Activated naive CD4-positive, alpha-beta T cell treated with anti-CD3 and anti-CD28 coated beads for 36 hours (primary cell): Measurements from ENCODE around the gene SETD5. TPM values are rescaled to one million over a fixed set of nuclear protein-coding genes. Genes with fewer than 3 reads are reported as not detected.
A peak's percentile ranks its signal among the peaks of the same experiment; 100 is the strongest.

ENCODE experiments used
- CTCF ChIA-PET: fragments of 350-600 bp; sonication (Branson Sonifier 250); formaldehyde crosslinking; loops from one replicate; lab custom pipeline; 2021; ENCODE audit warnings: antibody characterized with exemption; lab: Charles Lee
- DNase-seq: peaks from one replicate; pipeline ENCODE4 v3.0.0-alpha.2; 2020
- H3K27ac Mint-ChIP-seq: one replicate; pipeline ENCODE4 v1.8.0; 2021; ENCODE audit warnings: mild to moderate bottlenecking, mixed read lengths
- H3K27me3 Mint-ChIP-seq: one replicate; pipeline ENCODE4 v1.8.0; 2021; ENCODE audit warnings: low read depth, mixed read lengths
- H3K36me3 Mint-ChIP-seq: one replicate; pipeline ENCODE4 v1.8.0; 2021; ENCODE audit warnings: low read depth, mixed read lengths
- H3K4me1 Mint-ChIP-seq: one replicate; pipeline ENCODE4 v1.8.0; 2021; ENCODE audit warnings: low read depth, mixed read lengths
- H3K4me3 Mint-ChIP-seq: one replicate; pipeline ENCODE4 v1.8.0; 2021; ENCODE audit warnings: mild to moderate bottlenecking, moderate library complexity, mixed read lengths
- H3K9me3 Mint-ChIP-seq: one replicate; pipeline ENCODE4 v1.8.0; 2021; ENCODE audit warnings: mixed read lengths
- intact Hi-C: fragments of 100-400 bp; cut with micrococcal nuclease; formaldehyde crosslinking; loops from one replicate; pipeline ENCODE4 v1.15.1; 2023
- total RNA-seq, 2 experiments: library from RNA; stranded (reverse); gene quantifications; one replicate each; pipeline ENCODE4 v1.2.3, GENCODE V29; 2021

Gene SETD5
- total RNA-seq, 2 experiments from 2014 or later = 125 to 133 TPM

GRCh38 chr3:9448071-9448470, 50.7 kb downstream of the SETD5 start:
- no peaks in the 10 kb centered on the region for H3K27me3 Mint-ChIP-seq
- H3K4me3 Mint-ChIP-seq = no peak overlapping the region

DNA sequence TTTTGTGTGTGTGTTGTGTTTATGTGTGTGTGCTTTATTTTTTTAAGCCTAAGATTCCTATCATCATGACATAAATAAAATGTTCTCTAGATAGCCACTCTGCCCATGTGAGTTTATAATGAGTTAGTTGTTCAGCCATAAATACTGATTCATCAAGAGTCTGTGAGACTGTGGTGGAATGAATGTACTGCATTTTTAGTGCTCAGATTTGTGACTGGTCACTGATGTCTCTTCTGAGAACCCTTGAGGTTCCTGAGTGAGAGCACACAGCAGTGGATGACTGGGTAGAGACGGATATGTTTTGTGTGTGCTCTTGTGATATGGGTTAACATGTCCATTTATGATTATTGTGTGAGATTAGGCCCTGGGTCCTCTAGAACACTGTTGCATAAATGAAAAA, 51.2 kb downstream of the SETD5 start:
- CTCF ChIA-PET = no interaction called here
- no peak for DNase-seq
- Mint-ChIP-seq H3K27me3 (no peaks in the 10 kb centered on the region), H3K27ac (no peak overlapping the region), H3K4me3 (no peak overlapping the region), H3K36me3 (peaks cover 46% of the 10 kb centered on the region), H3K4me1 (peaks cover 16% of the 10 kb centered on the region), H3K9me3 (no peaks in the 10 kb centered on the region)
- intact Hi-C loops = no loop called here

More at GRCh38 chr3:9448071-9448470, 50.7 kb downstream of the SETD5 start:
- CTCF ChIA-PET = no interaction called here
- Mint-ChIP-seq H3K4me1 (peaks cover 16% of the 10 kb centered on the region), H3K27ac (no peak overlapping the region), H3K9me3 (no peaks in the 10 kb centered on the region), H3K36me3 (peaks cover 48% of the 10 kb centered on the region)
- intact Hi-C loops = no loop called here
- DNase-seq = no peak

DNA sequence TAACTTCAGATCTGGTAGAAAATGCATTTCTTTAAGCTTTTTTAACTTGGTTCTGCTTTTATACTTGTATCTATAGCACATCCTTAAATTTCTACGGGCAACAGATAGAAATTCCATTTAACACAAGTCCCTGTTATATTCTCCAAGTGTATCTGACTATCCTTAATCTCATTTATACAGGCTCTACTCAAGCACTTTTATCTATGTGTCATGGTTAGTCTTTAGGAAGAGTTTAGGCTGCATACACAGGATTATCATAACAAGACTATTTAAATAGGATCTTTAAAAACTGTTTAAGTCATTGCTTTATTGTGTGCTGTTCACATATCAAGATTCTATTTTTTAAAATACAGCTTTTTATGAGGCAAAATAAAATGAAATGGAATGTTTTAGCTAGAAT, 52.7 kb downstream of the SETD5 start:
- no peaks in the 10 kb centered on the region for H3K27me3 Mint-ChIP-seq
- intact Hi-C loops = no loop called here
- no peaks in the 10 kb centered on the region for H3K9me3 Mint-ChIP-seq
- DNase-seq = no peak
- no peak overlapping the region for H3K27ac Mint-ChIP-seq
- peaks cover 44% of the 10 kb centered on the region for H3K36me3 Mint-ChIP-seq
- CTCF ChIA-PET = interaction anchor here (0.9 kb wide), 1 partner anchor 97 kb away, joined by 3 read pairs; no protein-coding TSS in a partner anchor
- H3K4me1 Mint-ChIP-seq = peaks cover 16% of the 10 kb centered on the region
- no peak overlapping the region for H3K4me3 Mint-ChIP-seq

- H3K27me3 Mint-ChIP-seq = no peaks in the 10 kb centered on the region
- no peak for DNase-seq
- H3K27ac Mint-ChIP-seq = no peak overlapping the region
- H3K9me3 Mint-ChIP-seq = no peaks in the 10 kb centered on the region
- peaks cover 16% of the 10 kb centered on the region for H3K4me1 Mint-ChIP-seq
- H3K36me3 Mint-ChIP-seq = peaks cover 46% of the 10 kb centered on the region
- intact Hi-C loops = no loop called here
- CTCF ChIA-PET = no interaction called here
- no peak overlapping the region for H3K4me3 Mint-ChIP-seq
These were observed 53.6 kb downstream of the SETD5 start for GRCh38 chr3:9450991-9451390.

GRCh38 chr3:9452417-9452816, 55.0 kb downstream of the SETD5 start:
- H3K4me3 Mint-ChIP-seq = no peak overlapping the region
- CTCF ChIA-PET = no interaction called here
- no peak for DNase-seq
- H3K27ac Mint-ChIP-seq = peak overlapping the region; percentile 83
- peaks cover 16% of the 10 kb centered on the region for H3K4me1 Mint-ChIP-seq
- no peaks in the 10 kb centered on the region for H3K9me3 Mint-ChIP-seq
- no peaks in the 10 kb centered on the region for H3K27me3 Mint-ChIP-seq
- intact Hi-C loops = loop anchor here (2.0 kb wide), 1 partner anchor 54 kb away; no protein-coding TSS in a partner anchor
- H3K36me3 Mint-ChIP-seq = peaks cover 43% of the 10 kb centered on the region

GRCh38 chr3:9455596-9456131, 58.2 kb downstream of the SETD5 start:
- H3K27ac Mint-ChIP-seq = no peak overlapping the region
- no peaks in the 10 kb centered on the region for H3K9me3 Mint-ChIP-seq
- DNase-seq = no peak
- intact Hi-C loops = no loop called here
- CTCF ChIA-PET = no interaction called here
- peaks cover 28% of the 10 kb centered on the region for H3K36me3 Mint-ChIP-seq
- peaks cover 13% of the 10 kb centered on the region for H3K4me1 Mint-ChIP-seq
- no peak overlapping the region for H3K4me3 Mint-ChIP-seq
- H3K27me3 Mint-ChIP-seq = no peaks in the 10 kb centered on the region

GRCh38 chr3:9467451-9467850, 70.0 kb downstream of the SETD5 start:
- Mint-ChIP-seq H3K27ac (peak overlapping the region; percentile 44), H3K27me3 (no peaks in the 10 kb centered on the region), H3K36me3 (peaks cover 47% of the 10 kb centered on the region), H3K4me3 (no peak overlapping the region), H3K4me1 (no peaks in the 10 kb centered on the region), H3K9me3 (no peaks in the 10 kb centered on the region)
- intact Hi-C loops = no loop called here
- CTCF ChIA-PET = no interaction called here
- no peak for DNase-seq

GRCh38 chr3:9468460-9468859, 71.0 kb downstream of the SETD5 start:
- intact Hi-C loops = no loop called here
- H3K36me3 Mint-ChIP-seq = peaks cover 54% of the 10 kb centered on the region
- H3K27ac Mint-ChIP-seq = peak overlapping the region; percentile 1

GRCh38 chr3:9469986-9470385, 72.6 kb downstream of the SETD5 start:
- Mint-ChIP-seq H3K36me3 (peaks cover 62% of the 10 kb centered on the region), H3K27me3 (no peaks in the 10 kb centered on the region), H3K27ac (peak overlapping the region; percentile 19), H3K9me3 (no peaks in the 10 kb centered on the region), H3K4me3 (no peak overlapping the region), H3K4me1 (no peaks in the 10 kb centered on the region)
- DNase-seq = no peak
- intact Hi-C loops = no loop called here
- CTCF ChIA-PET = no interaction called here

More at GRCh38 chr3:9468460-9468859, 71.0 kb downstream of the SETD5 start:
- no peaks in the 10 kb centered on the region for H3K27me3 Mint-ChIP-seq
- no peaks in the 10 kb centered on the region for H3K4me1 Mint-ChIP-seq
- H3K4me3 Mint-ChIP-seq = no peak overlapping the region
- CTCF ChIA-PET = no interaction called here
- peak; percentile 14 for DNase-seq
- H3K9me3 Mint-ChIP-seq = no peaks in the 10 kb centered on the region

- H3K27me3 Mint-ChIP-seq = no peaks in the 10 kb centered on the region
These were observed 76.2 kb downstream of the SETD5 start for GRCh38 chr3:9473496-9474065.

DNA sequence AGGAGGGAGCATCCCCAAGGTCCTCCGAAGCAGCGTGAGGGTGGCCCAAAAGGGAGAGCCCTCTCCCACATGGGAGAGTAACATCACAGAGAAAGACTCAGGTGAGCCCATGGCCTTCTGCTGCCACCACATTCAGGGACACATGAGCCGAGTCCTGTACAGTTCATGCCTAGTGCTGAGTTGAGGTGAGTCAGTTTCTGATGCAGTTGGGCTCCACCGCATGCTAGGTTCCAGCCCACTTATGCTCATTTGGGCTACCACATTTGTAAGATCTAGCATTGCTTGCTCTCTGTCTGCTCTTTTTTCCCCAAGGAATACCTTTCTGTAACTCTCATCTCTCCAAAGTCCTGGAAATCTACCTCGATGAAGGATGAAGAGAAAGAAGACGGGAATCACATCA, 77.1 kb downstream of the SETD5 start:
- intact Hi-C loops = no loop called here
- H3K9me3 Mint-ChIP-seq = no peaks in the 10 kb centered on the region
- CTCF ChIA-PET = no interaction called here

More at GRCh38 chr3:9473496-9474065, 76.2 kb downstream of the SETD5 start:
- DNase-seq = no peak
- Mint-ChIP-seq H3K9me3 (no peaks in the 10 kb centered on the region), H3K36me3 (peaks cover 65% of the 10 kb centered on the region), H3K4me3 (no peak overlapping the region), H3K27ac (no peak overlapping the region), H3K4me1 (no peaks in the 10 kb centered on the region)
- CTCF ChIA-PET = no interaction called here
- intact Hi-C loops = no loop called here

GRCh38 chr3:9476935-9477334, 79.5 kb downstream of the SETD5 start:
- DNase-seq = no peak
- peaks cover 71% of the 10 kb centered on the region for H3K36me3 Mint-ChIP-seq
- no peak overlapping the region for H3K27ac Mint-ChIP-seq
- intact Hi-C loops = no loop called here
- H3K4me1 Mint-ChIP-seq = no peaks in the 10 kb centered on the region
- no peaks in the 10 kb centered on the region for H3K27me3 Mint-ChIP-seq
- CTCF ChIA-PET = interaction anchor here (1.0 kb wide), 1 partner anchor 124 kb away, joined by 3 read pairs; no protein-coding TSS in a partner anchor
- H3K4me3 Mint-ChIP-seq = no peak overlapping the region
- no peaks in the 10 kb centered on the region for H3K9me3 Mint-ChIP-seq

More for the DNA sequence above, 77.1 kb downstream of the SETD5 start:
- no peak for DNase-seq
- Mint-ChIP-seq H3K27ac (no peak overlapping the region), H3K4me1 (no peaks in the 10 kb centered on the region), H3K4me3 (no peak overlapping the region), H3K27me3 (no peaks in the 10 kb centered on the region), H3K36me3 (peaks cover 70% of the 10 kb centered on the region)

DNA sequence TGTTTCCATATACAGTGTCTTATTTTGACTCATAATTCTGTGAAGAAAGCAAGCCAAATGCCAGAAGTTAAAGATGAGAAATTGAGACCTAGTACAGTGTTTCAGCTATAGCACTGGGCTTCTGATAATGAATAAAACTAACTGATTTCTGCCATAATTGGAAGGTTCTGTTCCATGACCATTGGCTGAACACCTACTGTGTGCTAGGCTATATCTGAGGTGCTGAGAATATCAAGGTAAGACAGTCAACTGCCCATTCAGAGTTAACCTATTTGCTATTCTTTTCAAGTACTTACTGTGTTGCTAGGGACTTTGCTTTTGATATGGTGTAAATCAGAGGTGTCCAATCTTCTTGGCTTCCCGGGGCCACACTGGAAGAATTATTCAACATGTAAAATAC, 82.8 kb downstream of the SETD5 start:
- intact Hi-C loops = no loop called here
- DNase-seq = no peak
- Mint-ChIP-seq H3K4me1 (no peaks in the 10 kb centered on the region), H3K4me3 (no peak overlapping the region), H3K36me3 (peaks cover 61% of the 10 kb centered on the region), H3K27me3 (no peaks in the 10 kb centered on the region), H3K27ac (no peak overlapping the region), H3K9me3 (no peaks in the 10 kb centered on the region)
- CTCF ChIA-PET = interaction anchor here (0.7 kb wide), 1 partner anchor 22 kb away, joined by 3 read pairs; no protein-coding TSS in a partner anchor
